T47D (cell line): Measurements from ENCODE around the gene PRKCZ.

Experiments used
- DNase-seq, 2 experiments: peaks; one replicate each; pipeline versions ENCODE4 v3.0.0 to v3.0.0-alpha.2; 2011 to 2012; ENCODE audit warnings: low read depth in 1 of 2, low spot score in 1 of 2
- JUND ChIP-seq: IDR thresholded peaks from 2 replicates; pipeline ENCODE4 v1.6.1; 2012; ENCODE audit warnings: low read depth
- in situ Hi-C: cut with HindIII; loops from 2 replicates; pipeline ENCODE4 v1.10.0; 2016; ENCODE audit warnings: low sequenced_read_pairs, low pct_unique_long_range_greater_than_20kb

PRKCZ gene

GRCh38 chr1:2052756-2053155, 2.5 kb downstream of the PRKCZ start:
- TF ChIP-seq JUND = no peak
- DNase-seq = no peak
- in situ Hi-C loops = no loop called here

GRCh38 chr1:2053217-2053616, 3.0 kb downstream of the PRKCZ start:
- no peak for DNase-seq
- in situ Hi-C loops = no loop called here
- no peak for TF ChIP-seq JUND

GRCh38 chr1:2053784-2054376, 3.7 kb downstream of the PRKCZ start:
- TF ChIP-seq JUND = no peak
- in situ Hi-C loops = no loop called here

GRCh38 chr1:2054560-2054959, 4.3 kb downstream of the PRKCZ start:
- DNase-seq = no peak
- no peak for TF ChIP-seq JUND
- in situ Hi-C loops = no loop called here

More at GRCh38 chr1:2053784-2054376, 3.7 kb downstream of the PRKCZ start:
- no peak for DNase-seq

- no peak for DNase-seq
- TF ChIP-seq JUND = no peak
- in situ Hi-C loops = no loop called here
Observed at GRCh38 chr1:2055911-2056575, 5.8 kb downstream of the PRKCZ start.

- in situ Hi-C loops = no loop called here
- no peak for TF ChIP-seq JUND
- DNase-seq = no peak
Observed at GRCh38 chr1:2056955-2057590, 6.9 kb downstream of the PRKCZ start.

- TF ChIP-seq JUND = no peak
- no peak for DNase-seq
- in situ Hi-C loops = no loop called here
Observed at GRCh38 chr1:2059290-2059953, 9.2 kb downstream of the PRKCZ start.

- in situ Hi-C loops = no loop called here
- no peak for TF ChIP-seq JUND
- no peak for DNase-seq
Observed at GRCh38 chr1:2060072-2060471, 9.9 kb downstream of the PRKCZ start.

- TF ChIP-seq JUND = no peak
- no peak for DNase-seq
- in situ Hi-C loops = no loop called here
Observed at GRCh38 chr1:2060535-2060934, 10.3 kb downstream of the PRKCZ start.

GRCh38 chr1:2061065-2061778, 11.0 kb downstream of the PRKCZ start:
- in situ Hi-C loops = no loop called here
- no peak for DNase-seq
- no peak for TF ChIP-seq JUND

GRCh38 chr1:2065699-2066098, 15.5 kb downstream of the PRKCZ start:
- no peak for DNase-seq
- no peak for TF ChIP-seq JUND
- in situ Hi-C loops = no loop called here

- no peak for DNase-seq
- in situ Hi-C loops = no loop called here
- no peak for TF ChIP-seq JUND
Observed at GRCh38 chr1:2067393-2067792, 17.2 kb downstream of the PRKCZ start.
